SHP77 (cell line): ENCODE results near the gene MAPRE2.
"Not testable (repeated sequence)": the region's sequence is repeated elsewhere in the genome, so short reads cannot be mapped to it uniquely, and the experiment has no call there.

ENCODE experiments used
- DNase-seq, 2 experiments: peaks; one replicate each; lab custom pipeline; 2025; lab: John Stamatoyannopoulos, UW

MAPRE2 gene

DNA sequence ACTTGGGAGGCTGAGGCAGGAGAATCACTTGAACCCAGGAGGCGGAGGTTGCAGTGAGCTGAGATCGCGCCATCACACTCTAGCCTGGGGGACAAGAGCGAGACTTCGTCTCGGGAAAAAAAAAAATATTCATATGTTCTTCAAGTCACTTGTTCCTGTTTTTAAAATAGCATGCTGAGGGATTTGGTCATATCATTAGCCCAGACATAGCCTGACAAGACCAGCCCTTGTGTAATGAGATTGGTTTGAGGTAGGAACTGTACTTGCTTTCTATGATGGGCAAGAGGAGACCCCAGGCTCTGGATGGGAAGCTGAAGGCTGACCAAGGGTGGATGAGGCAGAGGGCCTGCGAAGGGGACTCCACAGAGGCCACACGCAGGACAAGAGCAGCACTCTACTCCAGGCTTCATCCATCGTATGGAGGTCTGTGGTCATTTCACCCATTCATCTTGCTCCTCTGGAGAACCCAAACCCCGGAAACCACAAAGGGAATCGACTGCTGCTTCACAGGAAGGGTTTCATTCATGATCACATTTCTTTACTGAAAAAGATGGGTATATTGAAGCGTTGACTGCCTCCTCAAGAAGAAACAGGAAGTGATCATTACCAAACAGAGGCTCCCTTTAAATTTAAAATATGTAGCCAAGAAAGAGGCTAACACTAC lies 112.5 kb downstream of the MAPRE2 start:
- no peak for DNase-seq

DNA sequence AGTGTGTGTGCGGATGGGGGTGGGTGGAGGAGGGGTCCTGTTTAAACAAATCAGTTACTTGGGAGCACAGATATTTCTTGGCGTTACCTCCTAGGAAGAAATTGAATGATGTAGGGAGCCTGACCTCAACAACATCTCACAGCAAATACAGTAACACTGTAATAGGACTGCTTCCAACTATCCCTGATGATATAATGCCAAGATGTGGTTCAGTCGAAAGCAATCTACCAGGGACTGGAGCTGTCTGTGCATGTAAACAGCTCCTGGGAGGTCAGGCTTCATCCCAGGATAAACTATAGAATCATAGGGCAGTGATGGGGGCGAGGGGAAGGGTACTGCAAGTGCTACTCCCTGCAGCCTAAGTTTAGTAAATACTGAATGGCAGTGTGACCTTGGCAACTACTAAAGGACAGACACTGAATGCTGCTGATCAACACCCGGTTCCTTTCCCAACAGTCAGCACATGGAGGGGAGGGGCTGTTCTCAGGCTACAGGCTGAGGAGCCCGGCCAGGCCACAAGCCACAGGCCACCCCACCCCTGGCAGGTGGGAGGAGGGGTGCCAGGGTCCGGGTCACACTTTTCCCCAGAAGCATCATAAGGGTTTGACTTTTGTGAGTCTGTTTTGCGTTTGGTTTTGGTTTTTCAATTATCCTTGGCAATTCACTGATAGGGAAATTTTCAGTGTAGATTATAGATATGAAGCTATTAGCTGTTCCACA lies 114.3 kb downstream of the MAPRE2 start:
- peak in 1 of 2 experiments; percentile 39 for DNase-seq

DNA sequence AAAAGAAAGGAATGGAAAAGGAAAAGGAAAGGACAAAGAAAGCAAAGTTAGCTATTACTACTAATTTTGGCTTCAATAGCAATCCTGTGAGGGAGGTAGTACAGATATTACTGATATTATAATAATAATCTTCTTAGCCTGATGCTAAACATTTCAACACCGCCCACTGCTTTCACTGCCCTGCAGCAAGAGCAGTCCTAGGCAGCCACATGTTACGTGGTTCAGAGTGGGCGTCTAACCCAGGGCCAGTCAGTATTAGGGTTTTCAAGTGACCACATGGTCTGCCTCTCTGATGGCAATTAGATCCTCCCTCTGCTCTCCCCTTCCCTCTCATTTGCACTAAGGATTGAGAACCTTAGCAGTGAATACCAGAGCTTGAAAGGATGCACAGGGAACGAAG lies 116.0 kb downstream of the MAPRE2 start:
- DNase-seq: no peak

DNA sequence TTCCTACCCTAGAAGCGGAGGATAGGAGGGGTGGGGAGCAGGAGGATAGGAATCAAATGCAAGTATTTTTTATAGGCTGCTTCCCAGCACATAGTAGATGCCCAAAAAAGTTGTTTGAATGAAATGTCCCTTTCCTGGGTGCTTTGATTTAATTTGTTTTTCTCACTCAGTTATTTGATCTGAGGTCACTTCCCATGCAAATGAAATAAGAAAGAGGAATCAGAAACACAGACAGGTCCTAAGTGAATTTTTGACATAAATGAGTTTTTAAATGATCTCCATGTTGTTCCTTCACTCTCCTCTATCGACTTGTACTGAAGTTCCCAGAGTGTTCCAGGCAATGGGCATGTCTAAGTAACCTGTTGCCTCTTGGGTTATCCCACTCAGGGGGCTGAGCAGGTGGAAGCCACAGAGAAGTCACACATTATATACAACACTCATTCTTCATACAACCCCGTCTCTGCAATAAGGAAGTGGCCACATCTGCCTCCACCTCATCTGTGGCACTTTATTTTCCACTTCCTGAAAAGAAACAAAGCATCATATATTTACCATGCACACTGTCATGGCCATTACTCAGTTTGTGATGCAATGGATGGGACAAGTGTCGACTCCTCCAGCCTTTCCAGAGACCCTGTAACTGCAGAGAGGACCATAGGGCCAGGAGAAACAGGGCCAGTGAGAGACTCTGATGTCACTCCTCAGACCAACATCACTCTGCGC lies 117.7 kb downstream of the MAPRE2 start:
- no peak for DNase-seq

DNA sequence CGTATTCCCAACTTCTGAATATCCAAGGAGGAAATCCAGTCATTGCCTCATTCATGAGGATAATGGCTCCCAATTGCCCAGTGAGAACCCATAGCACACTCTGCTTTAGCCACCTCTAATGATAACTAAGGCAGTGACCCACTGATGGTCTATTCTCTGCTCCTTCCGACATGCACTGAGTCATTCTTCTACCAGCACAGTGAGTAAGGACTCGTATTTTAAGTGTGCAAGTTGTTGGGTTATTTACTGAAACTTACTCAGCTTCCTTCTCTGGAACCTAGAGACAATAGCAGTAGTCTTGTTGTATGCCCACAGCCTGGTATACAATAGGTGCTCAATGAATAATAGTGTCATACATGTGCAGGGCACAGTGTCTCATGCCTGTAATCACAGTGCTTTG lies 118.6 kb downstream of the MAPRE2 start:
- no peak for DNase-seq

DNA sequence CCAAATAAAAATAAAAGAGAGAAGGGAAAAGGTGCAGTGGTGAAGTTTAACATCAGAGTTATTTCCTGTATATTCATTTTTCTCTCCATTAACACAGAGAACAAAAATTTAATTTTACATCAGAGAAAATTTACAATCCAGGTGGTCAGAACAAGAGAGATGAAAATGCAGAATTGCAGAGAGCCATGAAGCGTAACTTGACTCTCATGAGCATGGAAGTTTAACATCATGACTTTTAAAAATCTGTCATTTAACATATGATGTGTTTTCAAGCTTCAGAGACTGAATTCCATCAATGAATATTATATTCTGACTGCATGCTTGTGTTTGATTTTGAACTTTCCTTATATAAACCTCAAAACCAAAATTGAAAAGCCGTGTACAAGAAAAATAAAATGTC lies 120.3 kb downstream of the MAPRE2 start:
- no peak for DNase-seq

DNA sequence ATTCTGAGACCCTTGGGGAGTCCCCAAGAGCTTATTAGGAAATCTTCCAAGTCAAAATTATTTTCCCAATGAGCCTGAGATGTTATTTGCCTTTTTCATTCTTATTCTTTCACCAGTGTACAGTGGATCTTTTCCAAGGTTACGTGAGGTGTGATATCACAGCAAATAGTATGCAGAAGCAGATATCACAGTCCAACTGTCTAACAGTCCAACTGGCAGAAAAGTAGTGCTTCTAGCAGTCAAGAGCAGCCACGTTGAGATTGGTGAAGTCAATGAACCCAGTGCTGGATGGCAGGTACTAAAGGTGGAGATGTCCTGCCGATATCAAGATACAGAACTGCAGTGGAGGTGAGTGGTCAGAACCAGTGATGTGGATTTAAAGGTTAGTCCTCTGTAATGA lies 120.7 kb downstream of the MAPRE2 start:
- no peak for DNase-seq

DNA sequence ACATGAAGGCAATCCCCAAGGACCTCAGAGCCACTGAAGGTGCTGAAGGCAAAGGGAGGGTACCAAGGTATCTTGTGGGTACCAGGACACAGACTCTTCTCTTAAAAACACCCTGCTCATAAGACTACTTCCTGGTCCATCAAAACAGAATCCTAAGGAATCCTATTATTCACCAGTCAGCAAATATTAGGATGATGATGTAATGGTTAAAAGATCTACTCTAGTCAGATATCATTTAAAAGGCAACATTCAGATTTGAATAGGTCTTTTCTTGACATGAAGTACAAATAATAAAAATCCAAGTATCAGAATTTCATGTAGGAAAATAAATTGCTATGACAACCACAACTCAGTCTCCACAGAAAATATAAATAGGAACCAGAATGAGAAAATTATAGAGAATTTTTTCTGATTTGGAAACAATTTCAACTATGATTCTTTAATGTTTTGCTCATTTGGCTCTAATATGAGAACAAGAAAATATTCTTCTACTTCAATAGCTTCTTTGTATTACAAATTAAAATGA lies 121.9 kb downstream of the MAPRE2 start:
- no peak for DNase-seq

DNA sequence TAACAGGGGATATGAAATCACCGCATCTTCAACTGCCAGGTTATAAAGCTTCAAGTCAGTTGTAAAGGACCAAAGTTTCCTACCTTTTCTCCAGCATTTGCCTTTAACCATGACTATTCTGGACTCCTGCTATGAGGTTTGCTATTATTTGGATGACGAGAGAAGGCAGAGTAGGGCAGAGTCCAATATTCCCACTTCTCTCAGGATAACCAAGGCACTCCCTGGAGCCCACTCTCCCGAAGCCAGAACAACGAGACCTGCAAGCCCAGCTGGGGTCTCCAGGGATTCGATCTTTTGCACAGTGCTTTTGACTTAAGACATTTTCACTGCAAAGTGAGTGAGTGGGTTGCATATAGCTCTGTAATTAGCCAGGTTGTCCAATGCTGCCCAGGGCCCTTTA lies 122.5 kb downstream of the MAPRE2 start:
- DNase-seq: no peak

DNA sequence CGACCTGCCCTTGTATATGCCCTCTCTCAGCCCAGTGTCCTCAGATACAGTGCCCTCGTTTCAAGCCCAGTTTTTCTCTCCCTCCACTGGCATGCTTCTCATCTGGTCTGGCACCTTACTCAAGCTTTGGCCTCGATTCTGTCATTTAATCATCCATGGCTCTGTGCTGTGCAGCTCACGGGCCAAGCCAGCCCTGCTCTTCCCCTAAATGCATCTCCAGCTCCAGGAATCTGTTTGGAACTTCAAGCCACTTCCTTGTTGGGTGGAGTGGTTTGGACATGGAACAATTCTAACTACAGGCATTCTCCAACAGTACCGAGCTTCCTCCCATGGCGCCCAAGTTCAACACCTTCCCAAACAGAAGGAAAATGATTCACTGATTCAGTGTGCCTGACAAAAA lies 122.9 kb downstream of the MAPRE2 start:
- no peak for DNase-seq

DNA sequence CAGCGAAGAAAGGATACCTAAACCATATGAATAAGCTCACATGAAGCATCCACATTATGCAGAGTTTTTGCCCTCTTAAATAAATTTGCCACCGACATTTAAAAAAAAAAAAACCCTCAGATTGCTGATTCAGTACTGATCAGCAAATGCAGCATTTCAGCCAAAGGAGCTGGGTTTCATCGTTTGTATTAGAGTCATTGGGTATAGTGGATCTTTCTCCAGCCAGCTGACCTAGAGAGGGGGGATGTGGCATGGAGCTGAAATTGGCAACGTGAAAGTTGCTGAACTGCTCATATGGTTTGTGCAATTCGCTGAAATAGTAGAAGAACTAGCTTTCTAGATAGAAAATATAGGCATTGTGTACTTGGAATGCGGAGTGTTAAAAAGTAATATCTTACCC lies 126.1 kb downstream of the MAPRE2 start:
- DNase-seq: no peak

DNA sequence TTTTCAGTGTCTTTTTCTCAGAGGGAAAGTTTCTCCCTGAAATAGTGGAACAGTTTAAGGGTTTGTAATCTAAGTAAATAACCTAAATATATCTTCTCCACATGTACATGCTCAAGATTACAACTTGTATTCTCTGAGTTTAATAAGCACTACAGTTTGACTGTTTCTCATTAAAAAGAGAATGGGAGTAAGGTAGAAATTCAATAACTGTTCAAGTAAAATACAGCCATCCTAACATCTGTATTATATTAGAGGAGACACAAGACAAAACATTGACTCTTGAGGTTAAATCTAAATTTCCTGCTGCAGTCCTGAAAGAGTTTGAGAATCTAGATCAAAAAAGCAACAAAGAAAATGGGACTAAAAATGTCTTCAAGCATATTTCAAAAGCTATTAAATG lies 126.6 kb downstream of the MAPRE2 start:
- no peak for DNase-seq

DNA sequence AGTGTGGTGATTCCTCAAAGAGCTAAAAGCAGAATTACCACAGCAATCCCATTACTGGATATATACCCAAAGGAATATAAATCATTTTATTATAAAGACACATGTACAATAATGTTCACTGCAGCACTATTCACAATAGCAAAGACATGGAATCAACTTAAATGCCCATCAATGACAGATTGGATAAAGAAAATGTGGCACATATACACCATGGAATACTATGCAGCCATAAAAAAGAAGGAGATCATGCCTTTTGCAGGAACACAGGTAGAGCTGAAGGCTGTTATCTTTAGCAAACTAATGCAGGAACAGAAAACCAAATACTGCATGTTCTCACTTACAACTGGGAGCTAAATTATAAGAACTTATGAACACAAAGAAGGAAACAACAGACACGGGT lies 129.1 kb downstream of the MAPRE2 start:
- not testable (repeated sequence) for DNase-seq

DNA sequence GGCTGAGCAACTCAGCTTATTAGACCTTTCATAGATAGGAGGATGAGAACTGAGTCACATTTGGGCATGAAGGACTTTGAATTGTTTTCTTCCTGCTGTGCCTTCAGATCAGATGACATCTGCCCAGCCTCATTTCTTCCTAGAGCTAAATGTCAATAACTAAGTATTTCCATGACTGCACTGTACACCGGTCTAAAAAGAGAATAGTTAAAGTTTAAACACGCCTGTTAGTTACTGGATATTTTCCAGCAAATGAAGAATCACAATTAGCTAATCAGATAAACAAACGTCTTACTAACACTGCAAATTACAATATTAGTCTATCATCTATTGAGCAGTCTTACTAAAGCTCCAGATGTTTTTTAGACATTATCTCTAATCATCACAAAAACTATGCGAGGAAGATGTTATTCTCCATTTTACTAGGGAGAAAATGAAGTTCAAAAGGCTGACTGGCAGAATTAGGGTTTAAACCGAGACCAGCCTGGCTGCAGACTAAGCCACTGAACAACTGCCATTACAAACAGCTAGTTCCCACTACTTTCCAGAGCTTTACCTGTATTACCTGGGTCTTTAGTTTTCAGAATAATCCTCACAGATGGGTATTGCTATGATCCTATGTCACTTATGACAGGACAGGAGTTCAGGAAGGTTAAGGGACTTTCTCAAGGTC lies 130.2 kb downstream of the MAPRE2 start:
- DNase-seq: no peak

DNA sequence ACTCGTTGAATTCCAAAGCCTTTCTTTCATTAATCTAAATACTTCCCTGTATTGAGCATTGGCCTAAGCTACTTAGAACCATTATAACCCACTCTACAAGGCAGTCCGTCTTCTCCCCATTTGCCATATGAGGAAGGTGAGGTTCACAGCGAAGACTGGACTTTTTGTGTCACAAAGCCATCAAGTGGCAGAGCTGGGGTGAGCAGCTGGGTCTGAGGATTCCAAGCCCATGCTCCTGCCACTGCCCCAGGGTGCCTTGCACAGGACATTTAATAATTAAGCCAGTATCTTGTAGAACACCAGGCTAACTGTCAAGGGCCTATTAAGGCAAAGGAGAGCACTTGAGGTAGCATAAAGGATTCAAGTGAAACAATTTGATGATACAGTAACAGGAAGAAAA lies 130.8 kb downstream of the MAPRE2 start:
- no peak for DNase-seq

DNA sequence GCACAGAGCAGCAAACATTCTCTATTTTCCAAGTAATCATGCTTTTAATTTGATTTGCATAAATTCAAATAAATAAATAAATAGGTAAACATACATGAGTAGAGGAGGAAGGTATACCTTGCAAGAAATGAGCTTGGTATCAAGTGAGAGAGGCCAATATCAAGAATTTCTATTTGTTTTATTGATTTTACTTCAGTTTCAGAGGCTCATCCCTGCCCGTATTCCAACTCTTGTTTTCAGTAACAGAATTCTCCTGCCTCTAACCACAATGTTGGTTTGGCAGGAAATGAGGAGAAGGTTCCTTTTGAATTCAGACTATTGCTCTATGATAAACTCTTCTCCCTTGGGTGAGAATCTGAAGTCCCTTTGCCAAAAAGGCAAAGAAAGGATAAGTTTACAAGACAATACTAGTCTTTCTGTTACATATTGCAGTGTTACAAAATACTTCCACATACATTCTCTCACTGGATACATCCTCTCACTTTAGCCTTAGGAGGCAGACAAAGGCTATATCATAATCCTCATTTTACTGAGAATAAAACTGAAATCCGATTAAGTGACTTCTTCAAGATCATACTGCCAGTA lies 131.3 kb downstream of the MAPRE2 start:
- no peak for DNase-seq

DNA sequence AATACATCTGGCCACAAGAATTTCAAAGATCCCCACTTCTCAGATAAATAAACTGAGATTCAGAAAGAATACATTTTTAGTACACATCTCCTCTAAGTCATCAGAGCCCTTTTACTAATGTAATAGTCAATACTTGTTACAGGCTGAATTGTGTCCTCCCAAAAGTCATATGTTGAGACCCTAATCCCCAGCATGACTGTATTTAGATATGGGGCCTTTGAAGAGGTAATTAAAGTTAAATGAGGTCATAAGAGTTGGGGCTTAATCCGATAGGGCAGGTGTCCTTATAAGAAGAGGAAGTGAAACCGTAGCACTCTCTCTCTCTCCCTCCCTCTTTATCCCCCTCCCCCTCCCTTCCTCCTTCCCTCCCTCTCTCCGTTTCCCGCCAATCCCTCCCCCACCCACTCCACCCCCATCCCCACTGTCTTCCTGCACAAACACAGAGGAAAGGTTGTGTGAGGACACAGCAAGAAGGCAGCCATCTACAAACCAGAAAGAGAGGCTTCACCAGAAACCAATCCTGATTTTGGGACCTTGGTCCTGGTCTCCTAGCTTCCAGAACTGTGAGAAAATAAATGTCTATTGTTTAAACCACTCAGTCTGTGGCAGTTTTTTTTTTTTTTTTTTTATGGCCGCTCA lies 133.0 kb downstream of the MAPRE2 start:
- peak; percentile 44 to 75 for DNase-seq

DNA sequence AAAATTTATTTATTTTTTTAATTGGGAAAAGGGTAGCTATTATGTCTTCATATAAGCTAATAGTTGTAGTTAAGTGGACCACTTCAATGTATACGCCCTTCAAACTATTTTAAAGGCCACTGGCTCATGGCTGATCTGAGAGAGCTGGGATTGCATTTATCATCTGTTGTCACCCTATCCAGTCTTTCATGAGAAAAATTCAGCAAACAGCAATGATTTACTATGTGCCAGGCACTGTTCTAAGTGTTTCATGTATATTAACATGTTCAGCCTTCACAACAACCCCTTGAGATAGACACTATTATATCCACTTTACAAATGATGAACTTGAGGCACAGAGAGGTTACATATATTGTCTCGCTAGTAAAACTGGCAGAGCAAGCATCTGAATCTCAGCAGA lies 133.5 kb downstream of the MAPRE2 start:
- no peak for DNase-seq

DNA sequence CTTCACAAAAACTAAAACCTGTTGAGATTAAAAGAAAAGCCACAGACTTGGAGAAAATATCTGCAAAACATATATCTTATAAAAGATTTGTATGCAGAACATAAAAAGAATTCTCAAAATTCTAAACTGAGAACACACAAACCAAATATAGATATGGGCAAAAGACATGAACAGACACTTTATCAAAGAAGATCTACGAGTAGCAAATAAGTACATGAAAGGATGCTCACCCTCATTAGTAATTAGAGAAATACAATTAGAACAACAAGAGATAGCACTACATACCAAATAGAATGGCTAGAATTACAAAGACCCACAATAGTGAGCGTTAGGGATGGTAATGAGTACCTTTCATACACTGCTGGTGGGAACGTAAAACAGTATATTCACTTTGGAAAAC lies 135.7 kb downstream of the MAPRE2 start:
- DNase-seq: no peak

DNA sequence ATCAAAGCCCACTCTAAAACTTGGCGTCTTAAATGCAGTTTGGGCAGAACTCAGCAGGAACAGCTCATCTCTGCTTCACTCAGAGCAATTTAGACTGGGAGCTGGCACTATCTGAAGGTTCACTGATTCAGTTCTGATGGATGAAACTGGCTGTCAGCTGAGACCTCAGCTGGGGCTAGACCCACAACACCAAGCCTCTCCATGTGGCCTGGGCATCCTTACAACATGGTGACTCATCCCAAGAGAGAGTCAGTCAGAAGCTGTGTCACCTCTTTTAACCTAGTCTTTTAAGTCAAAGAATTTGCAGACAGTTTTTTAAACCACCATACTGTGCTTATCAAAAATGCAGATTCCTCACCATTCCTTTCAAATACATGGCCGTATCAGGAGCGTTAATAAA lies 137.0 kb downstream of the MAPRE2 start:
- no peak for DNase-seq

DNA sequence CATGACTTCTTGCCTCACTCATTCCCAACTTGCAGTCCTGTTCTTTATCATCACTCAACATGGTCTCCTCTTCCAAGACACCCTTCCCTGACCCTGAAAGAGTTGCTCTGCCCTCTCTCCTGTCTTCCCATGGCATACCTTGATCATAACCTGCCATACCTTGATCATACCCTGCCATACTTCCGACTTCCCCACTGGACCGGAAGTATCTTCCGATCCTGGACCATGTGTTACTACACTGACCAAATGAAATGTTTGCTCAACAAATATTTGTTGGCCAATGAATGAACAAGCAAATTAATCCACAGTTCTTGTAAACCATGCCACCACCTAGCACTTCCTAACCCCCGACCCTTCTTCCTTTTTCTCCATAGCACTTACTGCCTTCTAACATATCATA lies 138.7 kb downstream of the MAPRE2 start:
- DNase-seq: no peak

DNA sequence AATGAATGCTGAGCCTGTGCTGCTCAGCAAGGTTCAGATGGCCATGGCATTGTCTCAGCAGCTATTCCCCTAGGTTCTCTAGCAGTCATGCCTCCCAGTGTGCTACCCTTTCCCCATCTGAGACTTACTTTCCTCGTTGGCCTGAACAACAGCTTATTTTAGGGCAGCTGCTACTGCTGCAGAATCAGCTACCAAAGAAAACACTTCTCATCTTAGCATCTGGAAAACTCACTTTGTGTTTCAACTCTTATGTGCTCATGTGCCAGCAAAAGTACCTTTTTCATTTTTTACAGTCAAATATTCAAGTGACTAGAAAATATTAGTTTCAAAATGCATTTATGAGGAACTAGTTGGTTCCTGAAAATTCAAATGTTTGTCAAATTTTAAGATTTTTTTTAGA lies 139.2 kb downstream of the MAPRE2 start:
- DNase-seq: no peak
